ENCODE measurements around the gene FBXO9.

DNA sequence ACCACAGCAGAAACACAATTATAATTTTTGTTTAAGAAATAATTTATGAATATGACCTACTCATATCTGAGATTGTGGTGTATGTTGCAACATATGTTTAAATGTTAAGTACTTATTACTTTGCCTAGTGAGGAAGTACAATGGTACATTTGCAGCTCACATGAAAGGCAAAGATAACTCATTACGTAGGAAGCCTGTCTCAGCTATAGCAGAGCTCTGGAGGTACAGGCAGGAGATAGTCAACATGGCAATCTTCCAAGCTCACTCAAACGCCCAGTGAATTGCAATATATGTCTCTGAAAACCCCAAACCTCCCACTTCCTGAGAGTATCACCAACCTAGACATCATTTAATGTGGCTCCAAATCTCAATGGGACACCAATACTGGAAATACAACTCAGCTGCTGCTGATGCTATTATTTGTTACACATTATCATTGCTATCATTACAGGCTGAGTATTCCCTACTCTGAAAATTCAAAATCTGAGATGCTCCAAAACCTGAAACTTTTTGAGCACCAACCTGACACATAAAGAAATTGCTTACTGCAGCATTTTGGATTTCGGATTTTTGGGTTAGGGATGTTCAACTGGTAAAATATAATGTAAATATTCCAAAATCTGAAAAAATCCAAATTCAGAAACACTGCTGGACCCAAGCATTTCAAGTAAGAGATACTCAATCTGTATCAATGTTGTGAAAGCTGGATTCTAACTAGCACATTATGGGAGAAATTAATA lies 45.0 kb upstream of the FBXO9 start:
- no peak for TF ChIP-seq POLR2A (IDR thresholded peaks at IDR 0.05)
- no peak for TF ChIP-seq CTCF (IDR thresholded peaks at IDR 0.05)
- TF ChIP-seq POLR2AphosphoS5 (IDR thresholded peaks at IDR 0.05) = no peak

Data from breast epithelium (tissue), 3 donors.